Measurements from ENCODE around the gene STXBP2.

GRCh38 chr19:7669641-7670040 lies 32.7 kb downstream of the STXBP2 start:
- no peak for TF ChIP-seq POLR2A (IDR thresholded peaks at IDR 0.05)
- no peak for TF ChIP-seq CTCF (IDR thresholded peaks at IDR 0.05)

Data from esophagus squamous epithelium (tissue), 4 donors.